Activated CD4-positive, alpha-beta T cell treated with anti-CD3 and anti-CD28 coated beads, Interleukin-2, amount 50 U/mL, for 48 hours (primary cell): ENCODE results near the gene ZSCAN32.

ENCODE experiments used
- DNase-seq, 2 experiments: peaks; one replicate each; pipeline ENCODE4 v3.0.0-alpha.2; 2020

Gene ZSCAN32

DNA sequence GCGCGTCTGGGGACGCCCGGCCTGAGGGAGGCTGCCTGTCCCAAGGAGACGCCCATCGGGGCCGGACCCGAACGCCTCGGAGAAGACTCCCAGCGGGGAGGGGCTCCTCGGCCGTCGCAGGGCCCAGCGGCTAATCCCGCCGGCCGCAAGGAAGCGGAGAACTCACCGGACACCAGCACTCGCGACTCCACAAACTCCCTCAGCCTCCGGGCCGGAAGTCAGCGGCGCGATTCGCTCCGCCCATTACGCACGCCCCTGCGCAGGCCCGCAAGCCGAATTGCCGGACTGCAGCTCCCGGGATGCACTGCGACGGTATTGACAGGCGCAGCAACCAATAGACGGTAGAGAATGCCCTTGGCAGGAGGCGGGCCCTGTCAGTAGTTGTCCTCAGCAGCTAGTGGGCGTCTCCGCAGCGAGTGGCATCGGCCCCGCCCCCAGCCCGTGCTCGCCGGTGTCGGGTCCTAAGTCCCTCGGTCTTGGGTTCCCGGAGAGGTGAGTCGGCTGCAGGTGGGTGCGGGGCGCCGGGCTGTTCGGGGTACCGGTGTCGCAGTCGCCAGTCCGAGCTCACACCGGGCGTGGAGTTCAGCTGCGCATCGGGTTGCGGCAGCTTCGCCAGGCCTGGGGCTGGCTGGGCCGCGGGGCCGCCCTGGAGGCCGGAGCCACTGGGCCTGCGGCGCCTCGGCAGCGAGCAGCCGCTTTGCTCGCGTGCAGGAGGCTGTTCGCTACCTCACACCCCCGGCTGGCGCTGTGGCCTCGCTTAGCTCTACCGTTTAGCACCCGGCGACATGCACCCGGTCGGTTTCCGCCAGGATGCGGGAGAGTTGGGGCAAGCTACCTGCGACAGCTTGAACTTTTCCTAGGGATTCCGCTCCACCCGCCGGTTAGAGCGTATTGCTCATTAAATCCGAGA, at the start of gene ZSCAN32, which contains the start of gene ZNF174:
Gene ZSCAN32, minus strand, starts transcription at position 226 of the 910 bp plus-strand sequence. CDS start 3,447 bp downstream, outside the sequence.
Gene ZNF174, plus strand, starts transcription at position 437 of the 910 bp plus-strand sequence. CDS start 790 bp downstream, outside the sequence.
- peak; percentile 98 to 99 for DNase-seq

DNA sequence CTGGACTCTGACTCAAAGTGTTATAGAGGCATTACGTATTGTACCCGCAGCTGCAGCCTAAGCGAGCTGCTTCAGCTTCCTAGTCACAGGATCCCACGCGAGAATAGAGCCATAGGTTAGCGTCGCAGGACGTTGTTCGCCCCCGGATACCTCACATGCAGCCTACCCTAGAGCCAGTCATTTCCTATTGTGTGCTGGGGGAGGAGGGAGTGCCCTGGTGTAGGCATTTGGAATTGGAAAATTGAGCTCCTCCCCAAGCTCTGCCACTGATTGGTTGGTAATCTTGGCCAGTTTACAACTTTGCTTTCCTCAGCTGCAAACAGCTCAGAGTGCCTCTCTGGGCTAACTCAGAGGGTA, 43.2 kb upstream of the ZSCAN32 start:
- DNase-seq, result peak; percentile 27 to 47

DNA sequence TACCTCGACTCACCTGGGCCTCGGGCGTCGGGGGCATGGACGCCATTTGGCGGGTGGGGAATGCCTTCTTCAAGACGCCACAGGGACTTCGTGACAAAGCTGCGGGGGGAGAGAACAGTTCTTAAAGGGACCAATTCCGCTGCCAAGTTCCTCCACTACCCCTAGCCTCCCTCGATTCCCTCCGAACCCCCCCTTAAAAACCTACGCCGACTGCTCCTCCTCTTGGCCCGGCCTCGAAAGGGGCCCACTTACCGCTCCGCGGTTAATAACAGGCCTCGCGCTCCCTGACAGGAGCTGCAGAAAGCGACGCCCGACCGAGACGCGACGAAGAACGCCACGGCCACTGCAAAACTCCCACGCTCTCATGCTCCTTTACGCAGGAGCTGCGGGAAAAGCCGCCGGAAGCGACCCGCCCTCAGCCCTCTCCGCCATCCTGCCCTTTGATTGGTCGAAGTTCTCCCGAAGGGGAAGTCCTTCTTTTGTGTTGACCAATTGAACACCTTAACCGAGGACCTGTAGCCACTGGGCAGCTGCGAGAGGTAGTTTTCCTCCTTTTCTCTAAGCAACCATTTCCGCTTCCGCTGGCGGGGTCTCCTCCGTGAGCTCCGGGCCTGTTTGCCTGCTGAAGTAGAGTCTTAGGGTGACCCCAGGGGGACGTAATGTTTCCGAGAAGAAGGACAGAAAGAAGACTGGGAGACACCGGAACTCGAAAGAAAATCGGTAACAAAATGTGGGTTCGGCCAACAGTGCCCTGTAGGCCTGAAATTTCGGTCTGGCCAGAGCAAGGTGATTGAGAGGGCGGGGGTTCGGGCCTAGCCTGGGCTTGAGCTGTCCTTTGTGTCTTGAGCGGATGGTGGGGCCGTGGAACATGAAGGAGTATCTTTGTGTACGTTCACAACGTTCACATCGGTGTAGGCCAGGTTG, 42.6 kb upstream of the ZSCAN32 start, which contains the start of the genes NAA60 and ZNF597:
Gene NAA60, plus strand, starts transcription at position 573 of the 924 bp plus-strand sequence. CDS start 32,548 bp downstream, outside the sequence.
Gene ZNF597, minus strand, starts transcription at position 397 of the 924 bp plus-strand sequence. Its CDS starts 351 bp downstream, at position 46.
- peak; percentile 78 to 83 for DNase-seq

DNA sequence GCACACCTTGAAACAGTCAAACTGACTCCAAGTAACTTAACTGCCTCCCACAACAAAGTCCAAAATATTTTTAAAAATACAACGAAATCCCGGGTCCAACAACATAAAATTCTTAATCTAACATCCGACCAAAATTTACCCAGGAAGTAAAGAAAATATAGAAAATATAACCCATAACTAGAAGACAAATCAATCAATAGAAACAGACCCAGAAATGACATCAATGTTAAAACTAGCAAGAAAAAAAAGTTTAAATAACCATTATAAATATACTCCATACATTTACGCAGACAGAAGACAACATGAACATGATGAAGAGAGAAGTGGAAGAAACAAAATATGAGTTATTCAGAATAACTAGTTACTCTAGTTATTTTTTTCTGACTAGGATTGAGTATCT, 38.8 kb upstream of the ZSCAN32 start:
- no peak for DNase-seq

DNA sequence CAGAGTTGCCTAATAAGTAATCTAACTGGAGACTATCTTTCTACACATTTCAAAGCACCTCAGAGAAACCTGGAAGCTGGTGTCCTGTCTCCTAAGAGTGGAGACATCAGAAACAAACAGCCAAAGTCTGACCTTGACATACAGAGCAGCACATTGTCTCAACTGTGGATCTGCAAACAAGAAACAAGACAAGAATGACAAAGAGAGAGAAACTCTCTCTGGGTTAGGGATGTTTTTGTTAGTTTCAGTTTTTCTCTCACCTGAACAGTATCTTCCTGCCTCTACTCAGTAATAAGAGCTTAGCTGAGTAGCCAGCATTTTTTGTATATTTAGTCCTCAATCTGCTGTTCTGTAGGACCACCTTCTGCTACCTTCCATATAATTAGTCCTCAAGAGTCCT, 33.6 kb upstream of the ZSCAN32 start:
- DNase-seq, result no peak

DNA sequence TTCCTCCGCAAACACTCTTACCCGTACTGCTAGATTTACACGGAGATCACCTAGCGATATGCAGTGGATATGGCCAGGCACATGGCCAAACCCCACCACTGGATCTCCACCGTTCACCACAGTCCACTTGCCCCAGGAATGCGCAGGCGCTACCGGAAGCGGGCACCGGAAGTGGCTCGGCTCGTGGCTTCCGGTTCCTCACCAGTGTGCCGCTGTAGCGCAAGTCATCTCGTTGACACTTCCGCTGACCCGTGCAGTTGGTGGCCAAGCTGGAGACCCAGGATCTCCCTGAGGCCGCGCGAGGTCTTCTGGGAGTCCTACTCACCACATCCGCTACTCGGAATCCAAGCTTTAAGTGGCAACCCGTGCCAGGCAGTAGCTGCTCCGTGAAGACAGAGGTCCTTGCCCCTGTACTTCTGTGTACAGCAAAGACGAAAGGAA, 31.0 kb upstream of the ZSCAN32 start:
- DNase-seq, result peak; percentile 65 to 71

DNA sequence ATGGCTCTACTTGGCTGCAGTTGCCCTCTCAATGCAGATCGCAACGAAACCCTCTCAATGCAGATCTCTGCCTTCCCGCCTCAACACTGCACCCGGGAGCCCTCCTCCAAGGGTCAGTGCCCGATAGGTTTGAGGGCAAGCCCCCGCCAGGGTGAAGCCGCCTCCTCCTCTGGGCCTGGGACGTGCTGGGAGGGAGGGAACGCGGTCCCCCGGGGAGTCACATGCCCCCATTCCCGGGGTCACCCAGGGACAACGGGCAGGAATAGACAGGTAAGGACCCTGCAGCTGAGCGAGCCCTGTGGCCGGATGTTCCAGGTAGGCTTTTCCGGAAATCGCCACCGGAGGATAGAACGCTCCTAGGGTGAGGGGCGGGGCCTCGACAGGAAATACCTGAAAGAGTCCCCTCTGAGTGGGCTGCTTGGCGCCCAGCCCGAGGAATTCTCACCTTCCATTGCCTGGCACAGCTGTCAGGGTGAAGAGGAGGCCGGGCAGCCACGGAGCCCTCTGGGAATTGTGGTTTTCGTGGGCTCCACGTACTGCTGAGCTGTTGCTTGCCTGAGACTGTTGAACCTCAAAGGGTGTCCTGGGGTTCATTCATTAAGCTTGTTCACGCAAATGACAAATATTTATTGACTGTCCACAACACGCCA, 13.1 kb upstream of the ZSCAN32 start:
- no peak for DNase-seq

DNA sequence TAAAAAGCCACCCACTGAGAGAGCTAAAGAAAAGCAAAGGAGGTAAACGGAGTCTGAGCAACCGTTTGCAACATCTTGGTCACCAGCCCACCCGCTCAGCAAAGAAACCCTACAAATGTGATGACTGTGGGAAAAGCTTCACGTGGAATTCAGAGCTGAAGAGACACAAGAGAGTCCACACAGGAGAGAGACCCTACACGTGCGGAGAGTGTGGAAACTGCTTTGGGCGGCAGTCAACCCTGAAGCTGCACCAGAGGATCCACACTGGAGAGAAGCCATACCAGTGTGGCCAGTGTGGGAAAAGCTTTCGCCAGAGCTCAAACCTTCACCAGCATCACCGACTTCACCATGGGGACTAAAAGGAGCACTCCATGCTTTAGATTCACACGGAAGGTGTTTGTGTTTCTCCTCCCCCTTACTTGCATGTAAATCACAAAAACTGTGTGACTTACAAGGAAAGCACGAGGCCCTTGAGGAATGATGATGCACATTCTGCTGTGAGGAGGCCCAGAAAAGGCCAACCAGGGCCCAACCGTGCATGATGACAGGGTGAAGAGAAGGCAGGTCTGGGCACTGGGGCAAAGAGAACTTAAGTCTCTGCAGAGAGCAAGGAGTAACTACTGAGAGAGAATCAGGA, 7.9 kb upstream of the ZSCAN32 start:
- no peak for DNase-seq

DNA sequence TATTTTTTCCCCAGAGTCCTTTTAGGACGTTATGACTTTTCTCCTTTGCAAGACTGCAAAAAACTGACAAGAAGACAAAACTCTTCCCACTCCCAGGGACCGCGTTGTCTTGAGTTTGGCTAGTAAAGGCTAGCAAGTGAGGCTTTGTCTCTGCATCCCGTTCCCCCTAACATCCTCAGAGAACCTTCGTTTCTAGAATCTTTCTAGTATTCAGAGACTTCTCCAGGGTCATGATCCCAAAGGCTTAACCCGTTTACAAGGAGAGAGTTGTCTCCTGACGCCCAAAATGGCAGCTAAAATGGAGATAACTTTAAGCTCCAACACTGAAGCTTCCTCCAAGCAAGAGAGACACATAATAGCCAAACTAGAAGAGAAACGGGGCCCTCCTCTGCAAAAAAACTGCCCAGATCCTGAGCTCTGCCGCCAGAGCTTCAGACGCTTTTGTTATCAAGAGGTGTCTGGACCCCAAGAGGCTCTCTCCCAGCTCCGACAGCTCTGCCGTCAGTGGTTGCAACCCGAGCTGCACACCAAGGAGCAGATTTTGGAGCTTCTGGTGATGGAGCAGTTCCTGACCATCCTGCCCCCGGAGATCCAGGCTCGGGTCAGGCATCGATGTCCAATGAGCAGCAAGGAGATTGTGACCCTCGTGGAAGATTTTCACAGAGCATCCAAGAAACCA, 1.1 kb upstream of the ZSCAN32 start:
- no peak for DNase-seq

DNA sequence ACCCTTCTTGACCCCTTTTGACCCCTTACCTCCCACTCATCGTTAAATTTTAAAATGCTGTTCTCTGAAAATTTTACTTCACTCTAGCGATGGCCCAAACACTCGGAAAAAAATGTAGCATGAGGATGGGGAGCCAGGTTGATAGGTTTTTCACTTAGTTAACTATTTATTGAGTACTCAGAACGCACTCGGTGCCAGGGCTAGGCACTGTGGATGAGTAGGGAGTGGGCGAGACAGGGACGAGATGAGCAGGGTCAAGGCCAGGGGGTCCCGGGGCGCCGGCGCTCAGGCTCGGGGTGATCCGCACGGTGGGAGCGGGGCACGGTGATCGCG, 392 bp downstream of the ZSCAN32 start:
- DNase-seq, result no peak

DNA sequence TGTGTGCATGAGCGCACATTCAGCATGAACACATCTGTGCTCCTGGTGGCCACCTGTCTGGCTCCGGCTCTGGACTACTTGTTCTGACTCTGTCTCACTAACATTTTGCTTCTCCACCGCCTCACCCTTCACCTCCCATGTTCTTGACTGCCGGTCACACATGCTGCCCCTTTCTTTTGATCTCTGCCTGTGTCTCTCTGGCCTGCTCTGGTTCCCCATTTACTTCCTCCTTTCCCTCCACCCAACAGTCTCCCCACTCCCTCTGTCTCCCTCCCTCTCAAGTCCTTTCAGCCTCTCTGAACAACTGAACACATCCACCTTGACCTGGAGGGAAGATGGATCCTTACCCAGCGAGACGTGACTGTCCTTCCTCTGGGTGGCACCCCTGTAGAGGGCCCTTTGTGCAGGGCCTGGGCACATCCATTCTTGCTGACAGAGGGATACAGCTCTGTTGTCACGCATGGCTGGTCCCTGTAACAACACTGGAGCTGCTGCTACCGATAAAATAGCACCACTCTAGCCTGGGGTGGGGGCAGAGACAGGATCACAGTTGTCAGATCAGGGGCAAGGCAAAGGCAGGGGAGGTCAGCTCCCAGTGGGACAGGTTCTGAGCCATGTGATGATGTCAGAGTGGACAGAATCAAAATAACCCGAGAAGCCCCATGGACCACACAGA, 11.0 kb downstream of the ZSCAN32 start:
- DNase-seq, result no peak

DNA sequence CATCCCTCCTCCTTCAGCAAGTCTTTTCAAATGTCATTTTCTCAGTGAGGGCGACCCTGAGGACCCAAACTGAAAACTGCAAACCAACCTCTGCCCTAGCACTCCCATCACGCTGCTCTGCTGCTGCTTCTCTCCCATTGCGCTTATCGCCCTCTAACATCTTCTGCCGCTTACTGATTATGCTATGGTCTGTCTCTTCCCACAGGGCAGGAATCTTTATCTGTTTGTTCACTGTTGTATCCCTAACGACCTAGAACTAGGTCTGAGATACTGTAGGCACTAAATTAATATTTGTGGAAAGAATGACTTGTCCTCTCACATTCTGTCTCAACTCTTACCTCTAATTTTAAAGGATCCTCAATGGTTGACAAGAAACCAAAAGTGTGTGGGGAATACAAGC, 12.5 kb downstream of the ZSCAN32 start:
- no peak for DNase-seq

DNA sequence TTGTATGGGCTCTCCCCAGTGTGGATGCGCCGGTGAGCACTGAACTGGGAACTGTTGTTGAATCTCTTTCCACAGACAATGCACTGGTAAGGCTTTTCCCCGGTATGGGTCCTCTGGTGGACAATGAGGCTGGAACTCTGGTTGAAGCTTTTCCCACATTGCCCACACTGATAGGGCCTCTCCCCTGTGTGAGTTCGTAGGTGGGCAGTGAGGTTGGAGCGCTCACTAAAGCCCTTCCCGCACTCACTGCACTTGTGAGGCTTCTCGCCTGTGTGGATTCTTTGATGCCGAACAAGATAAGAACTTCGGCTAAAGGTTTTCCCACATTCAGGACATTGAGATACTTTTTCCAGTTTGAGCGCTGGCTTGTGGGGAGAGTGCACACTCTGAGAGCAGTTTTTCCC, 17.8 kb downstream of the ZSCAN32 start:
- no peak for DNase-seq

DNA sequence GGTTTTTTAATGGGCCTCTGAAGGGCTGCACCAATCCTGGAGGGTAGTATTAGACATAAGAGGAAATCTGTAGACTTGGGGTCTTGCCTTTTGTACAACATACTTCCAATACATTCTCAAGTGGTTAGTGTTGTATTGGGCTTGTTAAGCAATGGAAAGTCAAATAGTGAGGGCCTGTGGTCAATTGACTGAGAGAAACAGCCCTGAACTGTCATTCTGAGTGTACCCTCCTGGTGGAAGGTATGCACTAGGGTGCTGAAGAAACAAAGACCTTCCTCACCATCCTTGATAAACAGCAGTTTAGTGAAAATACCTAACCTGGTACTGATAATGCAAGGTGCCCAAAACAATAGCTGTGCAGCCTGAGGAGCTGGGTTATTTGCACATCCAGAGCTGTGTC, 22.9 kb downstream of the ZSCAN32 start:
- DNase-seq, result no peak

DNA sequence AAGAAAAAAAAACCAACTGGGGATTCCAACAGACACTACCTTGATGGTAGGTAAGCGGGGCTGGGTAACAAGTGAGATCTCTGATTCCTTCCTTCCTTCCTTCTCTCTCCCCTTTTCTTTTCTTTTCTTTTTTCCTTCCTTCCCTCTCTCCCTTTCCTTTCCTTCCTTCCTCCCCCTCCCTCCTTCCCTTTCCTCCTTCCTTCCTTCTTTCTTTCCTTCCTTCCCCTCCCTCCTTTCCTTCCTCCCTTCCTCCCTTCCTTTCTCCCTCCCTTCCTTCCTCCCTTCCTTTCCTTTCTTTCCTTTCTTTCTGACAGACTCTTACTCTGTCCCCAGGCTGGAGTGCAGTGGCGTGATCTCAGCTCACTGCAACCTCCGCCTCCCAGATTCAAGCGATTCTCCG, 25.1 kb downstream of the ZSCAN32 start:
- DNase-seq, result no peak

DNA sequence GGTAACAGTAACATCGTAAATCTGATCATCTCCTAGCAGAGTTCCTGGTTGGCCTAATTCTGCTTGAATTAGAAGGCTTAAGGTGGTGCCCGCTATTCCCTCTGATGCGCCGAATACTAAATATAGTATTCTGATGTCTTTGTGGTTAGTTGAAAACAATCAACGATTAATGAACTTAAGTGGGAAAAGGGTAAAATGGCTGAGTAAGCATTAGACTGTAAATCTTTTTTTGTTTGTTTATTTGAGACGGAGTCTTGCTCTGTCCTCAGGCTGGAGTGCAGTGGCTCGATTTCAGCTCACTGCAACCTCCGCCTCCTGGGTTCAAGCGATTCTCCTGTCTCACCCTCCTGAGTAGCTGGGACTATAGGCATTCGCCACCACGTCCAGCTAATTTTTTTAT, 31.7 kb downstream of the ZSCAN32 start:
- no peak for DNase-seq

DNA sequence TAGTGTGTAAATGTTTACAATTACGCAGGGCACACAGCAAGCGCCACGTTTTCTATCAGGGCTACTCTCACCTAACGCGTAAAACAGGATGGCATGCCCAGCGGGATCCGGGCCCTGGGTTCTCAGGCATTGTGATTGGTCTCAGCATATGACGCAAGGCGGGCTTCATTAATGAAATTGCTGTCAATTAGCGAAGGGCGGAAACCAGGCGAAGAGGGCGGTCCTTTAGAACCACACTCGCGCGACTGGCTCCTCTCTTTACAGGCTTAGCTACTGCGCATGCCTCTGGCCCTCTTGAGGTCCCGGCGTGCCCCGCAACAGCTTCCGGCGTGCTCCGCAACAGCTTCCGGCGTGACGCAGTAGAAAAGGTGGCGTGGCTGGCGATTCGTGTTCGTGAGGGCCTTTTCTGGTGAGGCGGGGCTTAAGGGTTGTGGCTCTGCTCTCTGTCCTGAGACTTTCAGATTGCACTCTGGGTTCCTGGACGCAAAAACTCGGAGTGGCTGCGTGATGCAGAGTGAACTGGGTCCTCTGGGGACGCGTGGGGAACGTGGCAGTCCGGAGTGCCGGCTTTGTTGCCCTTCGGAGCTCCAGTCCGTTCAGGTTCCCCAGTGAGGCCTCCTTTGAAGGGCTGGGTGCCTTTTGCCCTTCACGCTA, 35.9 kb downstream of the ZSCAN32 start:
- DNase-seq, result peak; percentile 82 to 87

DNA sequence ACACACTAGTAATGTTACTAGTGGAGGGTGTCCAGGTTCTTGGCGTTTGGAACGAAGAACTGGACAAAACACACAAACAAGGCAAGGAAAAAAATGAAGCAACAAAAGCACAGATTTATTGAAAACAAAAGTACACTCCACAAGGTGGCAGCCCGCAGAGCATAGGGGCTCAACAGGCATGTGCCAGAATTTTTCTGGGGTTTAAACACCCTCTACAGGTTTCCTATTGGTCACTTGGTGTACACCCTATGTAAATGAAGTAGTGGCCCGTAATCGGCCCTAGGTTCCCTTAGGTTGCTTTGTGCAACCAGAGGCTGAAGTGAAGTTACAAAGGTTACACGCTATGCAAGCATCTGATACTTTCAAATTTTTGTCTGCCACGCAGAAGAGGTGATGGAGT, 37.0 kb downstream of the ZSCAN32 start:
- no peak for DNase-seq

DNA sequence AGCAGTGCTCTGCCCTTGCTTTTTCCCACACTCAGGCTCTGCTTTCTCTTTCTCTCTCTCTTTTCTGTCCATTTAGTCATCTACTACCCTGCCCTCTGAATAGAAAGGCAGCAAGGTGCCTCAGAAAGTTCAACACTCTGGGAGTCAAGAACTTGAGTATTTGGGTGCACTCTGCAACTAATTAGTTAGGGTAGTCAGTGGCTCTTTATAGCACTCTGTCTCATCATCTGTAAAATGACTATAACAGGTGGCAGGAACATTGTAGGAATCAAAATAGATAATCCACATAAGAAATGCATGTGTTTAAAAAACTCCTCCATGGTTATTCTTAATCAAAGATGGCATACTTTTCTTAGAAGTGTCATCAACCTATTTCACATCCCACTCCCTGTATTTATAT, 37.9 kb downstream of the ZSCAN32 start:
- no peak for DNase-seq

DNA sequence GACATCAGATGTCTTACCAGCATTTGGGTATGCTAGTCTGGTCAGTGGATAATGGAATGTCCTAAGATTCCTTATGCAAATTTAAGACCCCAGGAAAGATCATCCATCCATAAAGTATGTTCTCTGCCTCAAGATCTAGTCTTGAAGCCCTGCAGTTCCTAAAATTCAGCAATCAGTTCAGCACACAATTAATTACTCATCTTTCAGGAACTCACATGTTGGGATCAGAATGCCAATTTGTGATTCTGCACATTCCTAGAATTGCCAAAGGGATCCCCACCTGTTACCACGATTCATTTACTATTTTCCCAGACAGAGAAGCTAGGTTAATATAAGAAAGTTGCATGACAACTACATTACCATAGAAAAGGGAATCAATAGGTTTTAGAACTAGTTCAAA, 41.9 kb downstream of the ZSCAN32 start:
- no peak for DNase-seq

DNA sequence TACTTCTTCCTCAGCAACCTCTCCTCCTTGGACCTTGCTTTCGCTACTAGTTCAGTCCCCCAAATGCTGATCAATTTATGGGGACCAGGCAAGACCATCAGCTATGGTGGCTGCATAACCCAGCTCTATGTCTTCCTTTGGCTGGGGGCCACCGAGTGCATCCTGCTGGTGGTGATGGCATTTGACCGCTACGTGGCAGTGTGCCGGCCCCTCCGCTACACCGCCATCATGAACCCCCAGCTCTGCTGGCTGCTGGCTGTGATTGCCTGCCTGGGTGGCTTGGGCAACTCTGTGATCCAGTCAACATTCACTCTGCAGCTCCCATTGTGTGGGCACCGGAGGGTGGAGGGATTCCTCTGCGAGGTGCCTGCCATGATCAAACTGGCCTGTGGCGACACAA, 44.7 kb downstream of the ZSCAN32 start:
- DNase-seq, result no peak
